Measurements from ENCODE around the gene ARHGAP5.

ARHGAP5 gene

DNA sequence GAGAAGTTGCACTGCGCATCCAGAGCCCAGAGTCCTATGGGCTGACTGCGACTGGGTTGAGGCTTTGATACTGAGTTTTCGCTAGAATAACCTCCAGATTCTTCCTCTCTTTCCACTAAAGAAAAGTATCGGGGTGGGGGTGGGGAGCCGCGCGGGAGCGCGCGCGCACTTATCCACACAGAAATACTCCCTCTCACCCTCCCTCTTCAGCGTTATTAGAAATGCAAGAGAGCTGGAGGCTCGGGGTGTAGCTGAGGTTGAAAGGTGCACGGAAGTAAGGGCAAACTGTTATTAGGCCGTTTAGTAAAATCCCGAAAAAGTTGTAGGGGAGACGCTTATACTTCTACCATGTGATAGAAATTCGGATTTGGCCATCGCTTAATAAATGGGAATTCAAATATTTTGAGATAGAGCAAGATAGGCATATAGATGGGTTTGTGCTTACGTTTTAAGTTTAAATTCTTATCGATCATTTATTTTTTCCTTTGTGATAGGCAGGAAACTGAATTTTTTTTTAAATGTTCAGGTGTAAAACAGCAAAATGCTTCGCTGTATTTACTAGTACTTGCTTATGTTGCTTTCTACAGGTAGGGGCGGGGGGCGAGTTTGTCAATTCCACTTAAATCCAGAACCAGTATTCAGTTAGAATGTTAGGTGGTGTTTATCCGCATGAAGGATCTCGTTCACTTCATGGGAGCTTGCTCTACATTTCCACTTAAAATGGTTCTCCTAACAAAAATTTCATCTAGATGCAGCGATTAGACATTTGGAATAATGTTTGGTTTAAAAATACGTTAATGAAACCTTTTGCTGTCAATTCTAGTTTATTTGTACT is 1.1 kb downstream of the ARHGAP5 start:
- DNase-seq, result no peak

DNA sequence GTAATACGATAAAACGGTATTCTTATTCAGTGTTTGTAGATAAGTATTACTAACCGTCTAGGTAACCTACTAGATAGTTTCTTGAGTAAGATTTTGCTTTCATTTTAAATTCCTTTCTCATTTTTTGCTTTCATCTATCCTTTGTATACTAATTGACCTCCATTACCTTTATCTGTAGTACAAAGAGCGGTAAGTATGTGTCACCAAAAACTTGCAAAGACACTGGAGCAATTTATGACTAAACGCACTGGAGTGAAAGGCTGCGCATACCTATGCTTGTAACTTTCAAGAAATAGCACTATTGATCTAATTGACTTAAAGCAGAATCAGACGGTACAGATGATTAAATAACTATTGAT is 1.7 kb downstream of the ARHGAP5 start:
- DNase-seq, result no peak

DNA sequence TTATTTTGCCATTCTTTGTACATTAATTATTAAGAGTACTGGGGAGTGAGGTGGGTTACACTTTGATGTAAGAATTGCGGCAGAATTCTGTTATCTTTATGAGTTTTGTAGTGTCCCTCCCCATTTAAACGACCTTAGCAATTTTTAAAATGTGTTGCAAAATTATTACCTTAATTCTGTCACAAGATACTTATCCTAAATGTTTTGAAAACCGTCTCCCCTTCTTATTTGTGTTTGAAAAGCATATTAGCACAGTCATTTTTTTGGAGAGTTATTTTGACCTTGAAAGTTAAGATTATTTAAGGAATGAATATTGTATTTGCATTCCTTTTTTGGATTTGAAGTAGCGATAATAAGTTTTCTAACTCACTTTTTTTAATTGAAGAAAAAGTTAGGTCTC is 2.2 kb downstream of the ARHGAP5 start:
- DNase-seq, result no peak

DNA sequence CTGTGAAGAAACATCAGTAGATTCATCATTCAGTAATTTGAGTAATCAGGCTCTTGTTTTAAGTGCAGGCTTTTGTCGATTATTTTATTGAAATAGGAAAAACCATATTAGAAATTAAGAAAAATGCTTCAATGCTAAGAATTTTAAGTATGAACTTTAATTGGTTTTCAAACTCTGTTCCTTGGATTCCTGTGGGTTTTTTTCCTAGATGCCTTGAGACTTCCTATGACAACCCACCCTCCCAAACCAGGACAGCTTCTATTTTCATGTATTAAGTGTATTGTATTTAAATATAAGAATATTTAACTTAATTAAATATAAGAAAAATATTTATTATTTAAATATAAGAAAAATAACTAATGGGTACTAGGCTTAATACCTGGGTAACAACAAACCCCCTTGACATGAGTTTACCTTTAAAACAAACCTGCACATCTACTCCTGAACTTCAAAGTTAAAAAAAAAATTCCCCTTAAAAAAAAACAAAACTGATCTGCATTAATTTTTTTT is 3.0 kb downstream of the ARHGAP5 start:
- DNase-seq, result no peak

DNA sequence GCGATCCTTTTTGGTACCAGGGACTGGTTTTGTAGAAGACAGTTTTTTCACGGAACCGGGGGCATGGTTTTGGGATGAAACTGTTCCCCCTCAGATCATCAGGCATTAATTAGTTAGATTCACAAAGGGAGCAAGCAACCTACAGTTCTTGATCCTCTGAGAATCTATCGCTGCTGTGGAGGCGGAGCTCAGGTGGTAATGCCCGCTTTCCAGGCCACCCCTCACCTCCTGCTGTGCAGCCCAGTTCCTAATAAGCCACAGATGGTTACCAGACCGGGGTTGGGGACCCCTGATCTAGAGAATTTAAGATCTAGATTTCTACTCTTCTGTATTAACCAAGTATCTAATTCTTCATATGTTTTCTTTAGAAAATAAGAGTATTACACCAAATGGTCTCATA is 4.8 kb downstream of the ARHGAP5 start:
- no peak for DNase-seq

DNA sequence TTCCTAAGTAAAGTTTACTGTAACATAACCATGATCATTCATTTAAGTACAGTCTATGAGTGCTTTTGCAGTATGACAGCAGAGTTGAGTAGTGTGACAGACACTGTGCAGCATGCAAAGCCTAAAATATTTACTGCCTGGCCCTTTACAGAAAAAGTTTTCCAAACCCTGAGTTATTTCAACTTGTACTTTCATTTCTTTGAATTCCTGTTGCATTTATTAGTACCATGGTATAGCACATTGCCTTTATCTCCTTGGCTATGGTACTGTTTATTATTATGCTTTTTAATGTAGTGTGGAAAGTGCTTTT is 6.2 kb downstream of the ARHGAP5 start:
- no peak for DNase-seq

DNA sequence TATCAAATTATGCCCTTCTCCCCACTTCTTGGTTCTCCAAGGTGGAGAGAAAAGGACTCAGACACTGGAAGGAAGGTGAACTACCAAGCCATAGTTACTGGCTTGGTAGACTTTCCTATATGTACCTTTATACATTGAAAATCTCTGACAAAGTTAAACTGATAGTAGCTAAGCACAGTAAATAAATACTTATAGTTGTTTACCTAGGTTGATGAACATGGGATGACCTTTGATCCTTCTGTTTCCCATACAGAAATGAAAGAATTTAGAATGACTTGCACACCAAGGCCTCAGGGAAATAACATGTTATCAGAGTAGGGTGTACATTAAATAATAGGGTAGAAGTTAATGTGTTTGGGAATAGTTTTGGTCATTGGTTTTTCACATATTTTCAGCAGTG is 6.7 kb downstream of the ARHGAP5 start:
- no peak for DNase-seq

DNA sequence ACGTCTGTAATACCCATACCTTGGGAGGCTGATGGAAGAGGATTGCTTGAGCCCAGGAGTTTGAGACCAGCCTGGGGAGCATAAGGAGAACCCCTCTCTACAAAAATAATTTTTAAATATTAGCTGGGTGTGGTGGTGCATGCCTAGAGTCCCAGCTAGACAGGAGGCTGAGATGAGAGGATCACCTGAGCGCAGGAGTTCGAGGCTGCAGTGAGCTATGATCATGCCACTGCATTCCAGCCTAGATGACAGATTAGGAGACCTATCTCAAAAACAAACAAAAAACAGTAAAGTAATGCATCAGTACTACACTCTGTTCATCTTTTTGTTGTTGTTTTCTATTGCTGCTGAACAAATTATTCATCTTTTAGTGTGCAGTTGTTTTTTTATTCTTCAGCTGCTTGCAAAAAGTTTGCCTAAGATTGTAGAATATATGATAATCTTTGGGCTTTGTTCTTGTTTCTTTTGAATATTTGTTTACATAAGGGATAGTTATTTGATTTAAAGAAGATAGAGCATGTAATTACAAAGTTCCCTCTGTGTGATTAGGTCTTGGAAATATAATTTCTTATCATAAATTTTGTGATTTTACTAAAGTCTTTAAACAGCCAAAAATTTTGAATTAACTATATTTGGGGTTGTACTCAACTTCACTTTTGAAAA is 8.2 kb downstream of the ARHGAP5 start:
- no peak for DNase-seq

DNA sequence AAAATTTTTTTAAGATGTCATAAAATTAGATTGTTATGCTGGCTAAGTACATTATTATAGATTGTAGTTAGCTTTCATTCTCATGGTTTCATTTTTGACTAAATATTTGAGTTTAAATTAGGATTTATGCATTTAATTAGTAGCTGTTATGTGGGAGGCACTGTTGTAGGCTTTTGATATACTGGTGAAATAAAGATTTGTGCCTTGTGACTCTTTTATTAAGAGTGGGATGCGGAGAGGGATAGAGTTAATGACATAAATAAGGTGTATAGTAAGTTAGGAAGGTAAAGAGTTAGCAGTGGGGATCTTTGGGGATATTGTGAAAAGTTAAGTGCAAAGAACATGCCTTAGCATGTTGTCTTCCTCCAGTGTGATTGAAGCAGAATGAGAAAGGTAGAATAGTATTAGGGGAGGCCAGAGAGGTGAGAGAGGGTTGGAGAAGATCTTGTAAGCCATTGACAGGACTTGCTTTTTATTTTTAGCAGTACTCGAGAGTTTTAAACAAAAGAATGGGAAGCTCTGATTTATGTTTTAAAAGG is 8.8 kb downstream of the ARHGAP5 start:
- no peak for DNase-seq

DNA sequence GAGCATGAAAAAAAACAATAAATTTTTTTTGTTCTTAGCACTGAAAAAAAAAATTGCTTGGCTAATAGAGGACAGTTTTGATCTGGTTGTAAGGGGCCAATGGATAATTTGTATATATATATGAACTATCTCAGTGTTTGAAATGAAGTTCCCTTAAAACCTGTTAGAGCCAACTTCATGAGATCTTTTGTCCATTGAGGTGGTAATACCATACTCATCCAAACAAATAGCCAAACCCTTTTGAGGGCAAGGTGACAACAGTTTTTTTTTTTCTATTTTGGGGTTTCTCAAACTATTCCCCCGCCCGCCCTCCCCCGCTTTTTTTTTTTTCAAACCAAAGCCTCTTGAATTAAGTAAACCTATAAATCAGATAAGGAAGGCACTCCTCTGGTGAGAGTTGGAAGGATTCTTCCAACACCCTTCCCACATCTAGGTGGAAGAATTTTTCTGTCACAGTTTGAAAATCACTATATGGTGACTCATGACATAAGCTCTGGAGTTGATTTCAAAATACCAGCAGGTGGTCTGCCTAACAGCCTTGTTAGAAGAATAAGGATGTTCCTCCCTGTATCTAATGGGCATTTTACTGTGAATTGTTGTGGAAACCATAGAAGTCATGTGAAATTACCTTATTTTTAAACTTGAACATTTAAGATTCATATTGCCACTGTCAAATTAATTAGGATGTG is 10.2 kb downstream of the ARHGAP5 start:
- DNase-seq, result no peak

DNA sequence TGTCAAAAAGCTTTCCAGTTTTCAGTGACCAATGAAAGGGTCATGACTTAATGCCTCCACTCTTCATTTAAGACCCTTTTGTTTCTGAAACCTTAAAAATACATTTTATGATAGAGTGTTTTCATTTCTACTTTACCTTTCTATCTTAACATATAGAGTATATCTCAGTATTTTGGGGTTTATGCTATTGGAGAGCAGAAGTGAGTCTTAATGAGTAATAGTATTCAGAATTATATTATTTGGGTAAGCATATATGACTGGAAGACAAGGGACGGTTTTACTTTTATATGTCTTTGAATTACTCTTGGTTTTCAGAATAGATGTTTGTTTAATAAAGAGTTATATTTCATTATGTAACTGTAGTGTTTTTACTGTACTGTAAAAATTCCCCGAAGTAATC is 10.8 kb downstream of the ARHGAP5 start:
- DNase-seq, result no peak

DNA sequence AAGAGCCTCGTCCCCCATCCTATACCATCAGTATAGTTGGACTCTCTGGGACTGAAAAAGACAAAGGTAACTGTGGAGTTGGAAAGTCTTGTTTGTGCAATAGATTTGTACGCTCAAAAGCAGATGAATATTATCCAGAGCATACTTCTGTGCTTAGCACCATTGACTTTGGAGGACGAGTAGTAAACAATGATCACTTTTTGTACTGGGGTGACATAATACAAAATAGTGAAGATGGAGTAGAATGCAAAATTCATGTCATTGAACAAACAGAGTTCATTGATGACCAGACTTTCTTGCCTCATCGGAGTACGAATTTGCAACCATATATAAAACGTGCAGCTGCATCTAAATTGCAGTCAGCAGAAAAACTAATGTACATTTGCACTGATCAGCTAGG is 13.6 kb downstream of the ARHGAP5 start:
- no peak for DNase-seq

DNA sequence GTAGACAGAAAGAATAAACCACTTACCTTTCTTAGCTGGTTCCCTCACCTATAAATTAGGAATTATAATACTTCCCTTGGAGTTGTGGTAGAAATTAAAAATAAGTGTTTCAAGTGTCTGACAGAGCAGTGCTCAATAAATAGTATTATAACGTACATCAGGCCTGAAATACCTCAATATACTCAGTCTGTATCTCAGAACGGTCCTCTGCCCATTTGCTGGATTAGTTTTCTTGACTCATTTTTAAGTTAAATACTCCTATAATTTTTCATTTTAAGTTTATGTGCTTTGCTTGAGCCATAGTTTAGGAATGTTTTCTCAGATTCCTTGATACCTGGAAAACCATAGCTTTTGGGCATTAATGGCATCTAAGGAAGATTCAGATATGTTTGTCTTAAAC is 22.4 kb downstream of the ARHGAP5 start:
- no peak for DNase-seq

DNA sequence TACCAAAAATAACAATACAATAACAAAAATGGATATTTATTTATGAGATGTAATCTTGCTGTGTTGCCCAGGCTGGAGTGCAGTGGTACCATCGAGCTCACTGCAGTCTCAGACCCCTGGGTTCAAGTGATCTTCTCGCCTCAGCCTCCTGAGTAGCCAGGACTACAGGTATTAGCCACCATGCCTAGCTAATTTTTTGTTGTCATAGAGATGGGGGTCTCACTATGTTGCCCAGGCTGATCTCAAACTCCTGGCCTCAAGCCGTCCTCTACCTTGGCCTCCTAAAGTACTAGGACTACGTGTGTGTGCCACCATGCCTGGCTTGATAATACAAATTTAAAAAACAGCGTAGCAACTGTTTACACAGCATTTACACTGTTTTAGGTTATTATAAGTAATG is 23.1 kb downstream of the ARHGAP5 start:
- no peak for DNase-seq

DNA sequence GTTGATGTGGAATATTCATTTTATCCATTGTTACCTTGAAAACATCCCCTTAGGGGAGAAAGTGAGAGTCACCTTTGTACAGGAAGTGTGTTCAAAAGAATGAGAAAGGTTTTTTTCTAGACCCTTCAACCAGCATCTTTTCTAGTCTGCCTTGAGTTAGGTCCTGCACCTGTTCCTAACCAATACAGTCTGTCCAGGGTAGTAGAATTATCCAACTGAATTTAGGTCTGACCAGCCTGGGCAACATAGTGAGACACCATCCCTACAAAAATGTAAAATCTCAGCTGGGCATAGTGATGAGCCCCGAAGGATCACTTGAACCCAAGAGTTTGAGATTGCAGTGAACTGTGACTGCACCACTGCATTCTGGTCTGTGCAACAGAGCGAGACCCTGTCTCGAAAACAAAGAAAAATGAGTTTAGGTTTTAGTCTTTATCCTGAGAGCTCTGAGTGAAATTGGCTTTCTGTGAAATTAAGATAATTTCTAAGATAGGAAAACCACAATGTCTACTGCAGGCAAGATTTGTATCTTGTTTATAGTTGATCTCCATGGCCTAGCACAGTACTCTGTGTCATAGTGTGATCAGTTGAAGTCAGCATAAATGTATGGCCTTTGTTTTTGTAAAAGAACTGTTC is 25.2 kb downstream of the ARHGAP5 start:
- no peak for DNase-seq

DNA sequence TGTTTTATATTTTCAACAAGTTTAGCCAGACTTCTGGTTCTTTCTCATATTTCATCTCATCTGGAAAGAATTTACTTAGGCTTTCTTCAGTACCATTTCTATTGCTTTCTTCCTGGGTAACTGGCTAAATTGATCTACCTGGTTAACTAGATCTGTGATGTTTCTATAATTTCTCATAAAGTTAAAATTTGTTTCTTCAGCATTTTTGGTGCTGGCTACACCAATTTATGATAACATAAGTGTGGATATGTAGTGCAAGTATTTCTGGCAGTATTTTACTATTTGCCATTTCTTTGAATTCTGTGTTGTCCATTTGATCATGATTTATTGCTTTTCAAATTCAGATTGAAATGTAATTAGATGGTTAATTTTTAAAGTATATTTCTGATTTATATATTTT is 25.9 kb downstream of the ARHGAP5 start:
- DNase-seq, result no peak

DNA sequence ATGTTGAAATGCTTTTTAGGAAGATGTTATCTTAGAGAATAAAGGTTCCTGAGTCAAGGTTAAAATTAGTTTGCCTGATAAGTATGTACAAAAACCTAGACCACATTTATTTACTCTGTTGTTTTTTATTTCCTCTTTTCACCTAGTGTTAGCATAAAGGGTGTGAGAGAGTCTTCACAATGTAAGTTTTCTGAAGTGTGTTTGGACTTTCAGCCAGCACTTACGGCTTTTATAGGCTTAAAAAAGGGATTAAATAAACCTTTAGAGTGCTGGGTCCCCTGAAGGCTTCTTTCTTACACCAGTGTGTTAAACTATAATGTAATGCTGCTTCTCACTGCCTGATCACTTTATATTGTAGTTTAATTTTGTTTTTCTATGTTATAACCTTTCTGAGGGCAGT is 27.2 kb downstream of the ARHGAP5 start:
- DNase-seq, result no peak

DNA sequence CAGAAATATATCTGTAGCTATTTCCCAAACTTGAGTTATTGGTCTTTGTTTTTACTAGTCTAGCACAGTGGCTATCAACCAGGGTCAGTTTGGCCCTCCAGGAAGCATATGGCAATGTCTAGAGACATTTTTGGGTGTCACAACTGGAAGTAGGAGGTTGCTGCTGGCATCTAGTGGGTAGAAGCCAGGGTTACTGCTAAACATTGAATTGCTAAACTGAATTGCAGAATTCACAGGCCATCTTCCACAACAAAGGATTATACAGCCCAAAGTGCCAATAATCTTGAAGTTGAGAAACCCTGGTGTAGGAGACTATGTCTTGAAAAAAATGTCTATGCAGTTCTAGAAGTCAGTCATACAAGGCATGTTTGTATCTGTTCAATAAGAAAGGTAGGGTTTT is 27.7 kb downstream of the ARHGAP5 start:
- DNase-seq, result no peak

DNA sequence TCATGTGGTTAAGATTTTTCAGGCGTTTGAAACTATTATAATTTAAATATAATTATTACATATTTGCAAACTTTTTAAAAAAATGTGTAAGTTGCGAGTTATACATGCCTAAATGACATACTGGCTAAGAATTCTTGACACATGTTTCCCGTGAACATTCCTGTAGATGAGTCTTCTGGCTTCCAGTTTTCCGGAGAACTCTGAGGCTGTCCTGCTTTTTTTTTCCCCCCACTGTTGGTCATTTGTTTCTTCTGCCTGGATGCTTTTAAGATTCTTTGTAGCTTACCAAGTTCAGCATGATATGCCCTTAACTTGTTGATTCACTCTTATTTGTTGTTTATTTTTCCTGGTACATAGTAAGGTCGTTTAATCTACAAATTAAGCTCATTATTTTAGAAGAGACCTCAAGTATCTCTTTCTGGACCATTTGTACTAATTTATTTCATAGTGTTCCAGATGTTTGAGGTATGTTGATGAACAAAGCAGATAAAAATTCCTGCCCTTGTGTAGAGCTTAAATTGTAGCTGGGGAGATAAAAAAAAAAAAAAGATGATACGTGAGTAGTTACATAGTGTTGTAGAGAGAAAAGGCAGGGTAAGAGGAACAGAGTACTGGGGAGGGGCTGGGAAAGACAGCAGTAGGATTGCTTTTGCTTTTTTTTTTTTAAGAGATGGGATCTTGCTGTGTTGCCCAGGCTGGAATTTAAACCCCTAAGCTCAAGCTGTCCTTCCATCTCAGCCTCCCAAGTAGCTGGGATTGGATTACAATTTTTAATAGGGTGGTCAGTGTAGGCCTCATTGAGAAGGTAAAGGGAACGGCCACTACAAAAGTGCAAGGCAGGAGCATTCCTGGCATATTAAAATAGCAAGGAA is 32.8 kb downstream of the ARHGAP5 start:
- no peak for DNase-seq

DNA sequence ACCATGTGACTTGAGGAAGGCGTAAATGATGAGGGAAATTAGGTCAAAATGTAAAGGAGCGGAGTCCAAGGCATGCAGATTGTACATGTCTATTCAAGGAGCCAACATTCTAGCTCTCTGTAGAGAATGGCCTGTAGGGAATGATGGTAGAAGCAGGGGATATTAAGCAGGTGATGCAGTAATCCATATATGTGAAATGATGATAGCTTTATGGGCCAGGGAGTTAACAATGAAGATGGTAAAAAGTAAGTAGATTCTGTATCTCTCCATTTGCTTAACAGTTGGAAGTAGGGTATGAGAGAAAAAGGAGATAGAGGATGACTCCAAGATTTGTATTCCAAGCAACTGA is 33.4 kb downstream of the ARHGAP5 start:
- DNase-seq, result no peak

DNA sequence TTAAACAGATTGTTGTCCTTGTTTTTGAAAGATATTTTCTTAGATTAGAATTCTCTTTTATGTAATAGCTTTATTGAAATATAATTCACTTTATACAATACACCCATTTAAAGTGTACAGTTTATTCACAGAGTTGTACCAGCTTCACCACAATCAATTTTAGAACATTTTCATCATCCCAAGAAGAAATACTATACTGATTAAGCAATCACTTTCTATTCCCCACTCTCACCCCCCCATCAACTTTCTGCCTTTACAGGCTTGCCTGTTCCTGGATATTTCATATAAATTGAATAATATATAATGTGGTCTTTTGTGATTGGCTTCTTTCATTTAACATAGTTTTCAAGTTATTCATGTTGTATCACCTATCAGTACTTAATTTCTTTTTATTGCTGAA is 44.4 kb downstream of the ARHGAP5 start:
- DNase-seq, result no peak

DNA sequence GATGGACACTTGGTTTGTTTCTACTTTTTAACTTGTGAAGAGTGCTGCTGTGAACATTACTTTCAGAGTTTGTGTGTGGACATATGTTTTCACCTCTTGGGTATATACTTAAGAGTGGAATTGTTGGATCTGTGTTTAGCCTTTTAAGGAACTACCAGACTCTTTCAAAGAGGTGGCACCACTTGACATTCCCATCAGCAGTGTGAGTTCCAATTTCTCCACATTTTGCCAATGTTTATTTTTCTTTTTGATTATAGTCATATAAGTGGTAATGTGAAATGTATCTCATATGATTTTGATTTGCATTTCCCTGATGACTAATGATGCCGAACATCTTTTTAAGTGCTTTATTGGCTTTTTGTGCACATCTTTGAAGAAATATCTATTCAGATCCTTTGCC is 44.8 kb downstream of the ARHGAP5 start:
- DNase-seq, result no peak
